Liver (tissue), 3 donors: ENCODE measurements around the gene ZNF467.

Experiments used
- CTCF ChIP-seq: fragments of 150-350 bp; IDR thresholded peaks from 2 replicates; pipeline ENCODE4 v1.5.1; 2017; ENCODE audit warnings: improper control_type of control experiment, low read depth, low read length; ENCODE audit not compliant: missing input control
- JUND ChIP-seq, 2 donors: IDR thresholded peaks; 2 replicates each; pipeline ENCODE4 v1.6.1; 2016; ENCODE audit warnings: antibody characterized with exemption in 2 of 2
- RXRA ChIP-seq, 2 donors: IDR thresholded peaks; 2 replicates each; pipeline ENCODE4 v1.6.1; 2017 to 2018; ENCODE audit warnings: antibody characterized with exemption in 2 of 2, mild to moderate bottlenecking in 1 of 2
- donor health status: healthy.
- donor health status: healthy.

DNA sequence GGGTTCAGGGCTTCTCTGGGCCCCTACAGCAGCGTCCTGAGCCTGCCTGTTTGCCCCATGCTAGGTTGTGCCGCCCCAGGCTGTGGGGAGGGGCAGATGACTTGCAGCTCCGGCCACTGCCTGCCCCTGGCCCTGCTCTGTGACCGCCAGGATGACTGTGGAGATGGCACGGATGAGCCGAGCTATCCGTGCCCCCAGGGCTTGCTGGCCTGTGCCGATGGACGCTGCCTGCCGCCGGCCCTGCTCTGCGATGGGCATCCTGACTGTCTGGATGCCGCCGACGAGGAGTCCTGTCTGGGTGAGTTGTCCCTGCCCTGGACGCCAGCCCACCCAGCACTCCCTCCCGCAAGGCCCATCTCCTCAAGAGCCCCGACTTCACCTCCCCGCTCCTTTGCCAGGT lies 15.7 kb upstream of the ZNF467 start:
- no peak for TF ChIP-seq CTCF
- no peak for TF ChIP-seq RXRA (IDR thresholded peaks at IDR 0.05)
- TF ChIP-seq JUND (IDR thresholded peaks at IDR 0.05) = no peak
